Gastroesophageal sphincter (tissue), 3 donors: ENCODE measurements around the gene LMO1.

ENCODE experiments used
- EP300 ChIP-seq: sonication (generic); formaldehyde crosslinking; IDR thresholded peaks from one replicate; pipeline ENCODE4 v1.6.1; 2017; ENCODE audit warnings: antibody characterized with exemption, mild to moderate bottlenecking
- POLR2A ChIP-seq, 2 donors: fragments of 450-650 bp; IDR thresholded peaks; one replicate each; pipeline ENCODE4 v1.6.1; 2017; ENCODE audit warnings: antibody characterized with exemption in 2 of 2, mild to moderate bottlenecking in 2 of 2, moderate library complexity in 1 of 2
- POLR2AphosphoS5 ChIP-seq: sonication (generic); formaldehyde crosslinking; IDR thresholded peaks from one replicate; pipeline ENCODE4 v1.6.1; 2017; ENCODE audit warnings: antibody characterized with exemption
- TF ChIP-seq, protein P1 (sequence below), 4 experiments: fragments of 200-600 bp in 2 of 4; fragments of 450-650 bp in 2 of 4; sonication (generic) in 1 of 4; IDR thresholded peaks; one replicate each; pipeline ENCODE4 v1.5.1; 2017 to 2019; ENCODE audit warnings: antibody characterized with exemption in 4 of 4, mild to moderate bottlenecking in 2 of 4, moderate library complexity in 2 of 4

- TF ChIP-seq EP300 (no peak), POLR2AphosphoS5 (no peak), POLR2A (IDR thresholded peaks at IDR 0.05) (no peak)
- TF ChIP-seq, protein P1, sequence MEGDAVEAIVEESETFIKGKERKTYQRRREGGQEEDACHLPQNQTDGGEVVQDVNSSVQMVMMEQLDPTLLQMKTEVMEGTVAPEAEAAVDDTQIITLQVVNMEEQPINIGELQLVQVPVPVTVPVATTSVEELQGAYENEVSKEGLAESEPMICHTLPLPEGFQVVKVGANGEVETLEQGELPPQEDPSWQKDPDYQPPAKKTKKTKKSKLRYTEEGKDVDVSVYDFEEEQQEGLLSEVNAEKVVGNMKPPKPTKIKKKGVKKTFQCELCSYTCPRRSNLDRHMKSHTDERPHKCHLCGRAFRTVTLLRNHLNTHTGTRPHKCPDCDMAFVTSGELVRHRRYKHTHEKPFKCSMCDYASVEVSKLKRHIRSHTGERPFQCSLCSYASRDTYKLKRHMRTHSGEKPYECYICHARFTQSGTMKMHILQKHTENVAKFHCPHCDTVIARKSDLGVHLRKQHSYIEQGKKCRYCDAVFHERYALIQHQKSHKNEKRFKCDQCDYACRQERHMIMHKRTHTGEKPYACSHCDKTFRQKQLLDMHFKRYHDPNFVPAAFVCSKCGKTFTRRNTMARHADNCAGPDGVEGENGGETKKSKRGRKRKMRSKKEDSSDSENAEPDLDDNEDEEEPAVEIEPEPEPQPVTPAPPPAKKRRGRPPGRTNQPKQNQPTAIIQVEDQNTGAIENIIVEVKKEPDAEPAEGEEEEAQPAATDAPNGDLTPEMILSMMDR (IDR thresholded peaks at IDR 0.05), result no peak
Observed at GRCh38 chr11:8230921-8231847, 32.5 kb downstream of the LMO1 start.
